ENCODE results near the gene CERS2.
A peak's percentile ranks its signal among the peaks of the same experiment; 100 is the strongest.

Gene CERS2

GRCh38 chr1:150997126-150997872 lies 22.7 kb upstream of the CERS2 start:
- DNase-seq: no peak

GRCh38 chr1:150995896-150996295 lies 21.3 kb upstream of the CERS2 start:
- DNase-seq: no peak

GRCh38 chr1:150995460-150995859 lies 20.8 kb upstream of the CERS2 start:
- no peak for DNase-seq

GRCh38 chr1:150994248-150994647 lies 19.6 kb upstream of the CERS2 start:
- no peak for DNase-seq

GRCh38 chr1:150992626-150993025 lies 18.0 kb upstream of the CERS2 start:
- no peak for DNase-seq

GRCh38 chr1:150987924-150988323 lies 13.3 kb upstream of the CERS2 start:
- no peak for DNase-seq

- no peak for DNase-seq
Measured at GRCh38 chr1:150985179-150985825, 10.7 kb upstream of the CERS2 start.

- DNase-seq: no peak
Measured at GRCh38 chr1:150981805-150982712, 7.4 kb upstream of the CERS2 start, which contains the start of gene ANXA9. ANXA9 (plus strand) TSS chr1:150982292; CDS start chr1:150983106, 814 bp downstream.

- DNase-seq: no peak
Measured at GRCh38 chr1:150981177-150981804, 6.7 kb upstream of the CERS2 start.

- DNase-seq: peak in 1 of 2 experiments; percentile 71
Measured at GRCh38 chr1:150979092-150980056, 4.7 kb upstream of the CERS2 start.

- DNase-seq: no peak
Measured at GRCh38 chr1:150976879-150977694, 2.5 kb upstream of the CERS2 start.

GRCh38 chr1:150976401-150976821 lies 1.8 kb upstream of the CERS2 start:
- no peak for DNase-seq

- DNase-seq: no peak
Measured at GRCh38 chr1:150973836-150974579, 627 bp downstream of the CERS2 start.

- no peak for DNase-seq
Measured at GRCh38 chr1:150973258-150973835, 1.3 kb downstream of the CERS2 start.

GRCh38 chr1:150972417-150972940 lies 2.2 kb downstream of the CERS2 start:
- DNase-seq: no peak

GRCh38 chr1:150971583-150972416 lies 2.8 kb downstream of the CERS2 start:
- no peak for DNase-seq

- no peak for DNase-seq
Measured at GRCh38 chr1:150970808-150971582, 3.6 kb downstream of the CERS2 start.
